GM18498 (cell line): Measurements from ENCODE around the gene KEL.

Experiments
- ATAC-seq: cut with Tn5 transposase; IDR thresholded peaks from one replicate; pipeline ENCODE4 v1.9.1; 2021; ENCODE audit warnings: mild to moderate bottlenecking, moderate library complexity; ENCODE audit not compliant: unreplicated experiment

KEL gene

DNA sequence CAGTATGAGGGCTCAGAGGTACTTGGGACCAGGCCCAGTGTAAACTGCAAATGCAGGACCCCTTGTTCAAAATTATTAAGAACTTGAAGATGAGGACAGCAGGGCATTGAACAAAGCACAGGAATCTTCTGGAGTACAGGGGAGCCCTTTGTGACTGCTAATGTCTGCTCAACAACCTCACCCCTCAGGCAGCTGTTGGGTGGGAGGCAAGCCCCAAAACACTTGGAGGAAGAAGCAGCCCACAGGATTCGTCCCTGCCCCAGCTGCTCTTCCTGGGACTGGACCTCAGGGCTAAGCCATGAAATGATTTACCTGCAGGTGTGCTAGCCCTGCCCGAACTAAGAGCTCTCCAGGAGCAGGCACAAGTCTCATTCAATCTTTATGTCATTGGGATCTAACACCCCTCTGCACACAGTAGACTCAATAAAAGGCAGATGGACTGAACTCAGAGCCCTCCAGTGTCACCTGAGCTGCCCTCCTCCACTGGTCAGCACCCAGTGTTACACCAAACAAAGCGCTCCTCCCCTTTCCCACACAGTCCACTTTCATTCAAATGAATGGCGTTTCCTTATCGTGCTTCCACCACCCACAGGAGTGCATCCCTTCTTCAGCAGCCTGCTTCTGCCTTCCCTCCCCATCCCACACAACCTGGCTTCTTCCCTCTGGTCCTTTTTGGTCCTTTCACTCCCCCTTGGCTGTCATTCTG is 29.6 kb downstream of the KEL start:
- no peak for ATAC-seq

- no peak for ATAC-seq
Observed at GRCh38 chr7:142930126-142930730, 31.9 kb downstream of the KEL start.

GRCh38 chr7:142927949-142928348 is 34.2 kb downstream of the KEL start:
- no peak for ATAC-seq

- no peak for ATAC-seq
Observed at GRCh38 chr7:142927085-142927745, 34.9 kb downstream of the KEL start.

DNA sequence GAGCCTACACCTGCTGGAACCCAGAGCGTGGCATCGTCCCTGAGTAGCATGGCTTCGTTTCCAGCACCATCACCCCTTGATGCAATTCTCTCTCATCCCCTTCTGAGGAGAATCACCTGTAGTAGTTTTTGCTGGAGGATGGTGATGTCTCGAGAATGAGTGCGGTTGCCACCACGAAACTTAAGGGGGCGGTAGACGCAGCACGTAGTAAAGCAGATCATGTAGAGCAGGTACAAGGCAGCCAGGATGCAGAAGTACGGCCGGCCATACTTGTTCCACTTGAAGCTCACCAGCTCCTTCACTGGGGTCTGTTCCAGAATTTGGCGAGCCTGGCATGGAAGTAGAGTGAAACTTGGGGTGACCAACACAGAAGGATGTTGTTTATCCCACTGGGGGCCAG is 36.8 kb downstream of the KEL start:
- no peak for ATAC-seq

DNA sequence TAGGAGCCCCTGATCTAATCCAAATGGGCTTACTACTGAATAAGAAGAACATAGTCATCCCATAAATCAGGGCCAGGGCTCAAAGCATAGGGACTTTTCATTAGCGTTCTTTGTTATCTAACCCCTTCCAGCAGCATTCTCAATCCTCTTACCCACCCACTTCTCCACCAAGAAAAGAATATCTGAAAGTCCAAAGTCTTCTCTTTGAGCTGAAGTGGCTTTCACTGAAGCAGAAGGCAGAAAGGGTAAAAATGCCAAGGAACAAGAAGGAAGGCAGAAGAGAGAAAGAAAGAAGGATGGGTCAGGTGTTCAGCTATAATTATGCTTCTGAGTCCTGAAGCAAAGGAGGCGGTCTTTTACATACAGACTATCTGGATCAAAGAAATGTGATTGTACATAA is 38.8 kb downstream of the KEL start:
- no peak for ATAC-seq

DNA sequence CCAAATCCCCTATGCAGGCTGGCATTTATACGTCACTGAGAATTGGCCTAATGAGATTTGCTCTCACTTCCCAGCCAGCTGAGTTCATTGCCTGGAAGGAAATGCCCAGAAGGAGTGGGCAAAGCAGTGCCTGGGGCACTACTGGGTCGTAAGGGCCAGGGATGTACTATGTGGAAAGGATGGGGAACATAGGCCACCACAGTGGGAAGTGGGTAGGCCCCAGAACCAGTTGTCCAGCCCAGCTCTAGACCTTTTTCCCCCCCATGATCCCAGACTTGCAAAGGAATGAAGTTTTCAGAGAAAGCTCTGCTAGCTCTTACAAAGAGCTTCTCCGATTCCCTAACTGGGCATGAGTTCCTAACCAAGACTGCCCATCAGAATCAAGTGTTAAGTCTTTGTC is 42.5 kb downstream of the KEL start:
- ATAC-seq = no peak

DNA sequence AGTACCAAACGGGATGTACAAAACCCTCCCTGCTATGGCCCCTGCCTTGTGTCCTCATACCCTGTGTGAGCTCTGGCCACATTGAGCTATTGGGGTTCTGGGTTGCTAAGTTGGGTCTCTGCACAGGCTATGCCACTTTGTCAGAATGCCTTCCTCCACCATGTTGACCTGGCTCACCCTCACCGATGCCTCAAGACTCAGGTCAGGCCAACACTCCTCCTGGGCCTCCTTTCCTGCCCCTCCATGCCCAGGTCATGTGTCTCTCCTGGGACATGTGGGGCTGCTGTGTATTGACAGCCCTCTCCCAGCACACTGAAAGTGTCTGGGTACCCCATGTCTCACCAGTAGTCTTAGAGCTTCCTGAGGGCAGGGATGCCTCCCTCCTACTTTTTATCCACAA is 43.3 kb downstream of the KEL start:
- ATAC-seq = no peak

GRCh38 chr7:142917447-142917846 is 44.7 kb downstream of the KEL start:
- no peak for ATAC-seq

- ATAC-seq = no peak
Observed at GRCh38 chr7:142916508-142916907, 45.7 kb downstream of the KEL start.

DNA sequence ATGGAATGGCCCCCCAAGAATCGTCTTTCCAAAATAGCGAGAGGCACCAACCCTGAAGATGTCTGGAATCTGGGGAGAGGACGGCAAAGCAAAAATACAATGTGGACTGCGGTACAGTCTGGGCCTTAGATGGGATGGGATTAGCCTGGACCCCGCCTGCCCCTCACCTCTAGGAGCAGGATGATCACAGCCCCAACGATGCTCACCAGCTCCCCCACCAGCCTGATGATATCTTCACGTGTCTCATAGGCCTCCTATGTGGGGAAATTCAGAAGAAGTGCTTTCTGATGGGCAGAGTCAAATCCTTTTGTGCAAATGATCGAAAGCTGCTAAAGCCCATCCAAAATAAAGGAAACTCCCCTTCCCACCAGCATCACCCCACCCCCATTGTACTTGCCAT is 46.8 kb downstream of the KEL start:
- no peak for ATAC-seq

DNA sequence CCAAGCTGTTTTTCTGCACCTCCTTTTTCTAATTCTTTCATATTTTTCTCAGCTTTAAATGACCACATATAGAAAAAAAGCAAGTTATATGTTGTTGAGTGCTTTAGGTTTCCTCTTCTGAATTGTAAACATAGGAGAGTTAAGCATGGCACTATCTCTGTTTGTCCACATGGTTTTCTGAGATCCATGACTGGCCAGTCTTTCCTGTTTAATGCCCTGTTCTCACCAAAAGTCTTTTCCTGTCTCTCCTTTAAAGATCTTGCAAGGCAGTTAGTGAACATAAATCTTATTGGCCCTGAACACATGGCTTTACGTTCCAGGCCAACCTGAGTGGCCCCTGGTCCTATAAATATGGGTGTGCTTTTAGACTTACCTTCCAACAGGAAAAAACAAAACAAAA is 48.0 kb downstream of the KEL start:
- ATAC-seq = no peak

DNA sequence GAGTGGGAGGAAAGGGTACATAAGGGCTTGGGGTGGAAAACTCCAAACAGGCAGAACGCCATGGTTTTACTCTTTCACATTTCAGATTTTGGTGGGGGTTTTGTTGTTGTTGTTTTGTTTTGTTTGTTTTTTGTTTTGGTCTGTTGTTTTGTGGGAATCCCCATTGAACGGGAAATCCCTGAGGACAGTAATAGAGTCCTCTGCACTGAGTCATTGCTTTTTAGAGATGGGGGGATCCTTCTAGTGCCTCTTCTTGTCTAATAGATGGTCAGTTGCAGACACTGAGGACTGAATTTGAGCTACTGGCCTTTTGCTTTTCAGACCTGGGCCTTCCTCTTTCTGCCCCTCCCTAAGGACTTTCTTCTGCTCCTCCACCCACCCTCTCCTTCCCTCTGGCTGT is 48.6 kb downstream of the KEL start:
- no peak for ATAC-seq

- no peak for ATAC-seq
Observed at GRCh38 chr7:142913051-142913450, 49.1 kb downstream of the KEL start.

DNA sequence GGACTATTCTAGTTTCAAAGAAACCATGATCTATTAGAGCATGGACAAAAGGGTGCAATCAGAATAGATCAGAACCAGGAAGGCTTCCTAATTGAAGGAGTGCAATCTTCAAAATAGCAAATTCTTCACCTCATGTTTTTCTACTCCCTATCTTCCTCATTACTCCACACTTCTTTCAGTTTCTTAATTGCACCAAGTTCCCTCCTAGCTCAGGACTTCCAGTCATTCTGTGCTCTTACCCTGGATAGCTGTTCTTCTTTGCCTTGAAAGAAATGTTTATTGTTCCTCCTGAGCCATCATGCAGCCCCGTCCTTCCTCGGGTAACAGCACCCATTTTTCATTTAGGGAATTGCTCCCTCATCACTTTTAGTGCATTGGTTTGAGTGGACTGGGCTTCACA is 51.7 kb downstream of the KEL start:
- ATAC-seq = no peak

GRCh38 chr7:142910031-142910433 is 52.1 kb downstream of the KEL start:
- ATAC-seq = no peak

DNA sequence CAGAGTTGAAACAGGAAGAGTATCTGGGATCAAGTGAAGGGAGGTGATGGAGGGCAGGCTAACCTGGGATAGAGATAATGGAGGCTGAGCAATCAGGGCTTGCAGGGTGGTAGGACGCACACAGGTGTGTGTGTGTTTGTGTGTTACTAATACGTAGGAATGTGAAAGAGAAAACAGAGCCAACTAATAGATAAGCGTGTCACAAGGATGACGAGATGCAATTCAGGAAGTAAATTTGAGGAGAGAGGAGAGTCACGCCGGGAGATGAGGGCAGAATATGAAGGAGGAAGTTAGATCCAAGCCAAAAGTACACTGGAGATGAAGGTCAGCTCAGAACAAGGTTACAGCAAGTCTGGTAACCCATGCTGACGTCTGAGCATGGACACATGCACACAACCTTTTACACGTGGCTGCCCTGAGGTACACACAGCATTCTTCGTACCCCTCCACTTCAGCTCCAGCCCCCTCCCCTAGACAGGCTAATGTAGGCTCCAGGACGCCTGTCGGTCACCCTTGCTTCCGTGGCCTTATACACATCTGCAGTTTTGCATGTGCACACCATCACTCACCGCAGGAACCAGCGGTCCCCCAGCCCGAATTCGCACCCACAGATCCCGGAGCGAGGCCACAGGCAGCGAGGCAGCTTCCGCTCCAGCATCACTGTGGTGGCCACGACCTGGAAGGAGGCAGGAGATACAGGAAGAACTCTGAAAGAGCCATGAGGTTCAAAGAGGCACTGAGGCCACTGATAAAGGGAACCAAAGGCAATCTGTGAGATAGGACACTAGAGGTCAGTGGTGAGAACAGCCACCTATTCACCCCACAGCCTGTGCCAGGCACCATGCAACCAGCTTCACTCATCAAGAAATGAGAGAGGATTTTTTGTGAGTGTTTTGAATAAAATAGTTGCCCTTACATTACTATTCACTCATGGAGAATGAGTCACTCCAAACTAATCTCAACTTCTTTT is 53.0 kb downstream of the KEL start:
- ATAC-seq = no peak

DNA sequence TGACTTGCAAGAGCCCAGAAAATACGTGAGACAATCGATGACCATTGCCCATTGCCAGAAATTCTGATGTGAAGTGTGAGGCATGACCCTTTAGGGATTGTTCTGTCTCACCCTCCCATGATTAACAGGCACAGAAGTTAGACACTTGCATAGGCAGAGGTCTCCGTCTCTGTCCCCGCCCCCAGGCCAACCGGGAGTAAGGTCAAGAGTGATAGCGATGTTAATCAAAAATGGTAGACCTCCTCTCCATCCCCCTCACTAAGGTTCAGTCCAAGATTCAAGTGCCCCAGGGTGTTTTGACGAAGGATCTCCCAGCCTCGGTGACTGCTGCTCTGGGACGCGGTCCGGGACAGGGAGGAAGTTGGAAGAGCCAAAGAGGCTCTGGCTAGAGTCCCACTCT is 53.9 kb downstream of the KEL start:
- no peak for ATAC-seq

- ATAC-seq = no peak
Observed at GRCh38 chr7:142906643-142907042, 55.5 kb downstream of the KEL start.

- no peak for ATAC-seq
Observed at GRCh38 chr7:142905759-142906158, 56.4 kb downstream of the KEL start.

GRCh38 chr7:142904128-142904527 is 58.0 kb downstream of the KEL start:
- ATAC-seq = no peak
